ENCODE results near the gene PHF11.

- TF ChIP-seq CTCF (IDR thresholded peaks at IDR 0.05; ENCODE audit: low read depth, low read length), result no peak
- no peak for TF ChIP-seq EZH2phosphoT487 (IDR thresholded peaks at IDR 0.05; ENCODE audit: low read depth)
Measured at GRCh38 chr13:49545661-49546060, 49.9 kb downstream of the PHF11 start.
